ENCODE measurements around the gene CEMIP. TPM values are rescaled to one million over a fixed set of nuclear protein-coding genes. Genes with fewer than 3 reads are reported as not detected.

Gene CEMIP
- total RNA-seq, 1 experiment from 2014 or later: 0.07 TPM

DNA sequence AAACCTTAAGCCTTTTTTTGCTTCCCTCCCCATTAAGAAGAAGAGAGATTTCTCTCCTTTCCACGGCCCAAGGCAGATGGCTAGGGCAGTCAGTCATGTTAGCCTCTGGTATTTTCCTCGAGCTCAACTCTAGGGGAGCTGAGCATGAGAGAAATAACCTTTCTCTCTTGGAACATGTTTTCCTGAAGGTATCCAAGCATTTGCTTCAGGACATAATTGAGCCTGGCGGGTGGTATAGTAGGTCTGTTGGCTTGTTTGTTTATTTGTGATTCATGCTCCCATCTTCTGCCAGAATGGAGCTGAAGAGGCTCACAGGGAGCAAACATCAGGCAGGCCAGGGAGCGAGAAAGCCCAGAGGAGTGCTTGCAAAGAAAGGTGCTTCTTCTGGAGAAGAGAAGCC lies 108.0 kb downstream of the CEMIP start:
- Mint-ChIP-seq H3K27me3 (ENCODE audit: insufficient read depth, unreplicated experiment) (peaks cover 14% of the 10 kb centered on the region), H3K36me3 (ENCODE audit: insufficient read depth, unreplicated experiment) (no peaks in the 10 kb centered on the region), H3K27ac (ENCODE audit: unreplicated experiment) (no peak overlapping the region), H3K4me3 (ENCODE audit: unreplicated experiment) (no peak overlapping the region), H3K4me1 (ENCODE audit: low read depth, unreplicated experiment) (no peaks in the 10 kb centered on the region), H3K9me3 (ENCODE audit: unreplicated experiment) (no peaks in the 10 kb centered on the region)
- DNase-seq: no peak
- CTCF ChIA-PET: no interaction called here
- no TSS peak for BruUV-seq (replicated peaks)
- Histone ChIP-seq H3K27me3 (replicated peaks; ENCODE audit: control insufficient read depth, insufficient read depth, low read length) (no peaks in the 10 kb centered on the region), H3K4me3 (ENCODE audit: low read depth, low read length) (no peak overlapping the region), H3K9me3 (no peaks in the 10 kb centered on the region), H3K36me3 (ENCODE audit: control insufficient read depth, insufficient read depth, low read length) (no peaks in the 10 kb centered on the region), H3K4me1 (no peaks in the 10 kb centered on the region)
- POLR2A ChIA-PET: no interaction called here
- TF ChIP-seq, protein P1, sequence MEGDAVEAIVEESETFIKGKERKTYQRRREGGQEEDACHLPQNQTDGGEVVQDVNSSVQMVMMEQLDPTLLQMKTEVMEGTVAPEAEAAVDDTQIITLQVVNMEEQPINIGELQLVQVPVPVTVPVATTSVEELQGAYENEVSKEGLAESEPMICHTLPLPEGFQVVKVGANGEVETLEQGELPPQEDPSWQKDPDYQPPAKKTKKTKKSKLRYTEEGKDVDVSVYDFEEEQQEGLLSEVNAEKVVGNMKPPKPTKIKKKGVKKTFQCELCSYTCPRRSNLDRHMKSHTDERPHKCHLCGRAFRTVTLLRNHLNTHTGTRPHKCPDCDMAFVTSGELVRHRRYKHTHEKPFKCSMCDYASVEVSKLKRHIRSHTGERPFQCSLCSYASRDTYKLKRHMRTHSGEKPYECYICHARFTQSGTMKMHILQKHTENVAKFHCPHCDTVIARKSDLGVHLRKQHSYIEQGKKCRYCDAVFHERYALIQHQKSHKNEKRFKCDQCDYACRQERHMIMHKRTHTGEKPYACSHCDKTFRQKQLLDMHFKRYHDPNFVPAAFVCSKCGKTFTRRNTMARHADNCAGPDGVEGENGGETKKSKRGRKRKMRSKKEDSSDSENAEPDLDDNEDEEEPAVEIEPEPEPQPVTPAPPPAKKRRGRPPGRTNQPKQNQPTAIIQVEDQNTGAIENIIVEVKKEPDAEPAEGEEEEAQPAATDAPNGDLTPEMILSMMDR (IDR thresholded peaks at IDR 0.05; ENCODE audit: insufficient read depth in 1 of 2, low read depth in 1 of 2, low read length in 1 of 2, severe bottlenecking in 1 of 2, unreplicated experiment in 1 of 2): no peak
- intact Hi-C loops (cut with micrococcal nuclease; ENCODE audit: unreplicated experiment): no loop called here

DNA sequence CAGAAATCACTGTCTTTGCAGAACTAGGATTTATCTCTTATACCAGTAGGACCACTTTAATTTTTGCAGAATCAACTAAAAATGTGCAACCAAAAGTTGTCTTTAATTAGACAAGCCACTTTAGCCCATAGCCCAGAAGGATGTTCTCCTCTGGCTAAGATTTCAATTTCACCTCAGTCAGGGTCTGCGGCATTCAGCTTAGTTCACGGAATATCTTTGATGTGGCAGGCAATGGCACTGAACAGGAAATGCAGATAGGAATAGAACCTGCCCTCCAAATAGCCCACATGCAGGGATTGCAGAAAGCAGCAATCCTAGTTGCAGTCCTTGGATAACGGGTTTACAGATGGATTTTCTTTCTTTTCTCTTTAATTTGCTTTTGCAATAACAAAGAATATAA lies 109.7 kb downstream of the CEMIP start:
- H3K27me3 Mint-ChIP-seq (ENCODE audit: insufficient read depth, unreplicated experiment): peaks cover 11% of the 10 kb centered on the region
- no peaks in the 10 kb centered on the region for H3K36me3 Mint-ChIP-seq (ENCODE audit: insufficient read depth, unreplicated experiment)
- H3K4me3 ChIP-seq (ENCODE audit: low read depth, low read length): no peak overlapping the region
- H3K9me3 Mint-ChIP-seq (ENCODE audit: unreplicated experiment): no peaks in the 10 kb centered on the region
- ChIA-PET CTCF (no interaction called here), POLR2A (no interaction called here)
- no TSS peak for BruUV-seq (replicated peaks)
- no peak overlapping the region for H3K27ac Mint-ChIP-seq (ENCODE audit: unreplicated experiment)
- H3K4me1 Mint-ChIP-seq (ENCODE audit: low read depth, unreplicated experiment): no peaks in the 10 kb centered on the region
- H3K4me1 ChIP-seq: no peaks in the 10 kb centered on the region
- no peaks in the 10 kb centered on the region for H3K27me3 ChIP-seq (replicated peaks; ENCODE audit: control insufficient read depth, insufficient read depth, low read length)
- TF ChIP-seq, protein P1 (IDR thresholded peaks at IDR 0.05; ENCODE audit: insufficient read depth in 1 of 2, low read depth in 1 of 2, low read length in 1 of 2, severe bottlenecking in 1 of 2, unreplicated experiment in 1 of 2): no peak
- intact Hi-C loops (cut with micrococcal nuclease; ENCODE audit: unreplicated experiment): no loop called here
- no peaks in the 10 kb centered on the region for H3K9me3 ChIP-seq
- no peak for DNase-seq
- no peaks in the 10 kb centered on the region for H3K36me3 ChIP-seq (ENCODE audit: control insufficient read depth, insufficient read depth, low read length)
- H3K4me3 Mint-ChIP-seq (ENCODE audit: unreplicated experiment): no peak overlapping the region

DNA sequence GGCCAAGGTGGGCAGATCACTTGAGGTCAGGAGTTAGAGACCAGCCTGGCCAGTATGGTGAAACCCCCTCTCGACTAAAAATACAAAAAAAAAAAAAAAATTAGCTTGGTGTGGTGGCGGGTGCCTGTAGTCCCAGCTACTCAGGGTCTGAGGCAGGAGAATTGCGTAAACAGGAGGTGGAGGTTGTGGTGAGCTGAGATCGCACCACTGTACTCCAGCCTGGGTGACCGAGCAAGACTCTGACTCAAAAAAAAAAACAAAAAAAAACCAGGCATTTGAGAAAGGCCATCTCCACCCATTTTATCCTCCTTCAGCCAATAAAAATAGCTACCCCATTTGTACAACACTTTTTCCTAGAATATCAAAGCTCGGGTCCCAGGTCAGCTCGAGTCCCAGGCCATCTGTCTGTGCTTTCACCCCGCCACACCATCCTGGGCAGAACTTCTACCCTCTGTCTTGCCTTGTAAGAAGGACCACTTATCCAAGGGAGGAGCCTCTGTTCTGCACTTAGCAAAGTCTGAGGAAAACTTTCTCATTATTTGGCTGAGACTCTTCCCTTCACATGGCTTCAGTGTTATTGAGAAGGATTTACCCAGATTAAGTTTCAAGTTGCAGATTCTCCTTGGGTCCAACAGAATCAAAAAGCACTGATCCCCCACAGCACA lies 111.3 kb downstream of the CEMIP start:
- POLR2A ChIA-PET: no interaction called here
- H3K4me3 Mint-ChIP-seq (ENCODE audit: unreplicated experiment): no peak overlapping the region
- no peaks in the 10 kb centered on the region for H3K4me1 Mint-ChIP-seq (ENCODE audit: low read depth, unreplicated experiment)
- Histone ChIP-seq H3K4me3 (ENCODE audit: low read depth, low read length) (no peak overlapping the region), H3K36me3 (ENCODE audit: control insufficient read depth, insufficient read depth, low read length) (no peaks in the 10 kb centered on the region), H3K9me3 (no peaks in the 10 kb centered on the region), H3K27me3 (replicated peaks; ENCODE audit: control insufficient read depth, insufficient read depth, low read length) (no peaks in the 10 kb centered on the region), H3K4me1 (no peaks in the 10 kb centered on the region)
- no TSS peak for BruUV-seq (replicated peaks)
- H3K9me3 Mint-ChIP-seq (ENCODE audit: unreplicated experiment): no peaks in the 10 kb centered on the region
- intact Hi-C loops (cut with micrococcal nuclease; ENCODE audit: unreplicated experiment): no loop called here
- peaks cover 11% of the 10 kb centered on the region for H3K27me3 Mint-ChIP-seq (ENCODE audit: insufficient read depth, unreplicated experiment)
- TF ChIP-seq, protein P1 (IDR thresholded peaks at IDR 0.05; ENCODE audit: insufficient read depth in 1 of 2, low read depth in 1 of 2, low read length in 1 of 2, severe bottlenecking in 1 of 2, unreplicated experiment in 1 of 2): no peak
- no peak overlapping the region for H3K27ac Mint-ChIP-seq (ENCODE audit: unreplicated experiment)
- CTCF ChIA-PET: interaction anchor here (0.9 kb wide), 1 partner anchor 9 kb away, joined by 4 read pairs; no protein-coding TSS in a partner anchor
- no peaks in the 10 kb centered on the region for H3K36me3 Mint-ChIP-seq (ENCODE audit: insufficient read depth, unreplicated experiment)
- DNase-seq: no peak
